Measurements from ENCODE around the gene SCYL2.

DNA sequence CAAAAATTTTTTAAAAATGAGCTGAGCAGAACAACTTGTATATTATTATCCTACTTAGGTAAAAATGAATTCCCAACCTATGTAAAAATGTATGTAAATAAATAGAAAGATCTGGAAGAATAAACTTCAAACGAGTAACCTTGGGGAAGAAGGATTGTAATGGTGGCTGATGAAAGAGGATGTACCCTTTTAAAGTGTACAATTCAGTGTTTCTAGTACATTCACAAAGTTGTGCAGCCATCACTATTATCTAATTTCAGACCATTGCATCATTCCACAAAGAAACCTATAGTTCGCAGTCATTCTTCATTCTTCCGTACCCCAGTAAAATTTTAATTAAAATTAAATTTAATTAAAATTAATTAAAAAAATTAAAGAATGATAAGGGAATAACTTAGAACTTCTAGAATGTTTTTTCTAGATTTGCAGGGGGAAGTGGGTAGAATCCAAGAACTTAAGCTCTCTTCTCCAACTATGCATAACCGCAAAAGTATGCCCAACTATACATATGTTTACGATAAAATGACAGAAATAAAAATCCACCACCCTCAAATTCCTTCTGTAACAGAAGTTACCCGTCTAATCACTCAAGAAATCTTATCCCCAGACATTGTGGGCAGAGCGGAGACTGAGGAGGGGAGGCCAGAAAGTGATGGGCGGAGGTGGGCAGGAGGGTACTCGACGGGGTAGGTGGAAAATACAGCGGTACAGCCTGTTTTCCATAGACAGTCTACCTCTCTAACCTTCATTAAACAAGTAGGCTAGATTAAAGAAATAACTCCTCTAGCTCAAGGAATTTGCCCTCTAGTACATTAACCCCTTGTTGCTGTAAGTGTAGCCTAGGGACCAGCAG lies 1.0 kb upstream of the SCYL2 start:
- TF ChIP-seq, protein P1, sequence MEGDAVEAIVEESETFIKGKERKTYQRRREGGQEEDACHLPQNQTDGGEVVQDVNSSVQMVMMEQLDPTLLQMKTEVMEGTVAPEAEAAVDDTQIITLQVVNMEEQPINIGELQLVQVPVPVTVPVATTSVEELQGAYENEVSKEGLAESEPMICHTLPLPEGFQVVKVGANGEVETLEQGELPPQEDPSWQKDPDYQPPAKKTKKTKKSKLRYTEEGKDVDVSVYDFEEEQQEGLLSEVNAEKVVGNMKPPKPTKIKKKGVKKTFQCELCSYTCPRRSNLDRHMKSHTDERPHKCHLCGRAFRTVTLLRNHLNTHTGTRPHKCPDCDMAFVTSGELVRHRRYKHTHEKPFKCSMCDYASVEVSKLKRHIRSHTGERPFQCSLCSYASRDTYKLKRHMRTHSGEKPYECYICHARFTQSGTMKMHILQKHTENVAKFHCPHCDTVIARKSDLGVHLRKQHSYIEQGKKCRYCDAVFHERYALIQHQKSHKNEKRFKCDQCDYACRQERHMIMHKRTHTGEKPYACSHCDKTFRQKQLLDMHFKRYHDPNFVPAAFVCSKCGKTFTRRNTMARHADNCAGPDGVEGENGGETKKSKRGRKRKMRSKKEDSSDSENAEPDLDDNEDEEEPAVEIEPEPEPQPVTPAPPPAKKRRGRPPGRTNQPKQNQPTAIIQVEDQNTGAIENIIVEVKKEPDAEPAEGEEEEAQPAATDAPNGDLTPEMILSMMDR (IDR thresholded peaks at IDR 0.05) = no peak
- TF ChIP-seq POLR2AphosphoS5 (IDR thresholded peaks at IDR 0.05) = no peak

Measured in gastroesophageal sphincter (tissue), 3 donors.